Measurements from ENCODE around the gene ATP2B1.

DNA sequence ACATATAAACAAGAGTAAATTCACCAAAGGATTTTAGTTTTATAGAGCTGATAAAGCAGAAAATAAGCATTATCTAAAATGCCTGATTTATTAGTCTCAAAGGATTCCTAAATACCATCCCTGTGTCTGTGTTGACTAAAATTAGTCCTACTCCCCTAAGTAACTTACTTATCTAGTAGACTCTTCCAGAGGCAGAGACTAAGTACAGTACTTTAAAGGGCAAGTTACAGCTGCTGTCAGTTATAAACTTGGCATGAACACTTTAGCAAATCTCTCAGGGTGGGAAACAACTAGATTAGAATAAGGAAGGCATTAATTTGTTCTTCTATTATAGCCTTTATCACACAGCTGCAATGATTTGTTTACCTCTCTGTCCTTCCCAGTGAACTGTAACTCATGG, 46.0 kb downstream of the ATP2B1 start:
- TF ChIP-seq, protein P1, sequence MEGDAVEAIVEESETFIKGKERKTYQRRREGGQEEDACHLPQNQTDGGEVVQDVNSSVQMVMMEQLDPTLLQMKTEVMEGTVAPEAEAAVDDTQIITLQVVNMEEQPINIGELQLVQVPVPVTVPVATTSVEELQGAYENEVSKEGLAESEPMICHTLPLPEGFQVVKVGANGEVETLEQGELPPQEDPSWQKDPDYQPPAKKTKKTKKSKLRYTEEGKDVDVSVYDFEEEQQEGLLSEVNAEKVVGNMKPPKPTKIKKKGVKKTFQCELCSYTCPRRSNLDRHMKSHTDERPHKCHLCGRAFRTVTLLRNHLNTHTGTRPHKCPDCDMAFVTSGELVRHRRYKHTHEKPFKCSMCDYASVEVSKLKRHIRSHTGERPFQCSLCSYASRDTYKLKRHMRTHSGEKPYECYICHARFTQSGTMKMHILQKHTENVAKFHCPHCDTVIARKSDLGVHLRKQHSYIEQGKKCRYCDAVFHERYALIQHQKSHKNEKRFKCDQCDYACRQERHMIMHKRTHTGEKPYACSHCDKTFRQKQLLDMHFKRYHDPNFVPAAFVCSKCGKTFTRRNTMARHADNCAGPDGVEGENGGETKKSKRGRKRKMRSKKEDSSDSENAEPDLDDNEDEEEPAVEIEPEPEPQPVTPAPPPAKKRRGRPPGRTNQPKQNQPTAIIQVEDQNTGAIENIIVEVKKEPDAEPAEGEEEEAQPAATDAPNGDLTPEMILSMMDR (conservative IDR thresholded peaks at IDR 0.05; ENCODE audit: low read depth, low read length), result no peak
- no peak for TF ChIP-seq EZH2 (IDR thresholded peaks at IDR 0.05; ENCODE audit: low read length, unreplicated experiment)
- TF ChIP-seq EZH2phosphoT487 (IDR thresholded peaks at IDR 0.05; ENCODE audit: borderline replicate concordance, low read length), result no peak
